ENCODE data around the gene SRGAP2C.
A peak's percentile ranks its signal among the peaks of the same experiment; 100 is the strongest.
"Not testable (repeated sequence)": the region's sequence is repeated elsewhere in the genome, so short reads cannot be mapped to it uniquely, and the experiment has no call there.

Gene SRGAP2C

GRCh38 chr1:121316081-121316480 lies 131.3 kb downstream of the SRGAP2C start:
- not testable (repeated sequence) for H3K4me3 ChIP-seq (ENCODE audit: low read length); DNase-seq (ENCODE audit: low read depth)

- DNase-seq (ENCODE audit: low read depth); H3K4me3 ChIP-seq (ENCODE audit: low read length): not testable (repeated sequence)
Measured at GRCh38 chr1:121317491-121318468, 133.0 kb downstream of the SRGAP2C start.

- not testable (repeated sequence) for DNase-seq (ENCODE audit: low read depth)
Measured at GRCh38 chr1:121318687-121319086, 133.9 kb downstream of the SRGAP2C start.

GRCh38 chr1:121321660-121322059 lies 136.9 kb downstream of the SRGAP2C start:
- DNase-seq (ENCODE audit: low read depth); H3K4me3 ChIP-seq (ENCODE audit: low read length): not testable (repeated sequence)

More at GRCh38 chr1:121318687-121319086, 133.9 kb downstream of the SRGAP2C start:
- not testable (repeated sequence) for H3K4me3 ChIP-seq (ENCODE audit: low read length)

GRCh38 chr1:121324726-121325125 lies 140.0 kb downstream of the SRGAP2C start:
- H3K4me3 ChIP-seq (ENCODE audit: low read length); DNase-seq (ENCODE audit: low read depth): not testable (repeated sequence)

- not testable (repeated sequence) for H3K4me3 ChIP-seq (ENCODE audit: low read length); DNase-seq (ENCODE audit: low read depth)
Measured at GRCh38 chr1:121332141-121332540, 147.4 kb downstream of the SRGAP2C start.

GRCh38 chr1:121332599-121333562 lies 148.1 kb downstream of the SRGAP2C start:
- H3K4me3 ChIP-seq (ENCODE audit: low read length); DNase-seq (ENCODE audit: low read depth): not testable (repeated sequence)

- H3K4me3 ChIP-seq (ENCODE audit: low read length); DNase-seq (ENCODE audit: low read depth): not testable (repeated sequence)
Measured at GRCh38 chr1:121337958-121338357, 153.2 kb downstream of the SRGAP2C start.

GRCh38 chr1:121339611-121340010 lies 154.8 kb downstream of the SRGAP2C start:
- H3K4me3 ChIP-seq (ENCODE audit: low read length); DNase-seq (ENCODE audit: low read depth): not testable (repeated sequence)

GRCh38 chr1:121343311-121343906 lies 158.6 kb downstream of the SRGAP2C start:
- H3K4me3 ChIP-seq (ENCODE audit: low read length); DNase-seq (ENCODE audit: low read depth): not testable (repeated sequence)

GRCh38 chr1:121344355-121344754 lies 159.6 kb downstream of the SRGAP2C start:
- DNase-seq (ENCODE audit: low read depth); H3K4me3 ChIP-seq (ENCODE audit: low read length): not testable (repeated sequence)

- not testable (repeated sequence) for DNase-seq (ENCODE audit: low read depth)
Measured at GRCh38 chr1:121346654-121347053, 161.9 kb downstream of the SRGAP2C start.

GRCh38 chr1:121347476-121347875 lies 162.7 kb downstream of the SRGAP2C start:
- DNase-seq (ENCODE audit: low read depth) = peak; percentile 47
- H3K4me3 ChIP-seq (ENCODE audit: low read length) = not testable (repeated sequence)

More at GRCh38 chr1:121346654-121347053, 161.9 kb downstream of the SRGAP2C start:
- not testable (repeated sequence) for H3K4me3 ChIP-seq (ENCODE audit: low read length)

- DNase-seq (ENCODE audit: low read depth); H3K4me3 ChIP-seq (ENCODE audit: low read length): not testable (repeated sequence)
Measured at GRCh38 chr1:121348115-121348514, 163.3 kb downstream of the SRGAP2C start.

- not testable (repeated sequence) for DNase-seq (ENCODE audit: low read depth); H3K4me3 ChIP-seq (ENCODE audit: low read length)
Measured at GRCh38 chr1:121349332-121349967, 164.7 kb downstream of the SRGAP2C start.

- H3K4me3 ChIP-seq (ENCODE audit: low read length); DNase-seq (ENCODE audit: low read depth): not testable (repeated sequence)
Measured at GRCh38 chr1:121355711-121356420, 171.1 kb downstream of the SRGAP2C start.

- DNase-seq (ENCODE audit: low read depth) = not testable (repeated sequence)
Measured at GRCh38 chr1:121356819-121357218, 172.0 kb downstream of the SRGAP2C start.

GRCh38 chr1:121360531-121360930 lies 175.8 kb downstream of the SRGAP2C start:
- DNase-seq (ENCODE audit: low read depth); H3K4me3 ChIP-seq (ENCODE audit: low read length): not testable (repeated sequence)

More at GRCh38 chr1:121356819-121357218, 172.0 kb downstream of the SRGAP2C start:
- H3K4me3 ChIP-seq (ENCODE audit: low read length) = not testable (repeated sequence)

All from AG10803 (cell line).